ENCODE results near the gene LTO1. TPM values are rescaled to one million over a fixed set of nuclear protein-coding genes. Genes with fewer than 3 reads are reported as not detected.
A peak's percentile ranks its signal among the peaks of the same experiment; 100 is the strongest.

LTO1 gene
- total RNA-seq, 1 donor from 2014 or later, result 20.0 TPM

DNA sequence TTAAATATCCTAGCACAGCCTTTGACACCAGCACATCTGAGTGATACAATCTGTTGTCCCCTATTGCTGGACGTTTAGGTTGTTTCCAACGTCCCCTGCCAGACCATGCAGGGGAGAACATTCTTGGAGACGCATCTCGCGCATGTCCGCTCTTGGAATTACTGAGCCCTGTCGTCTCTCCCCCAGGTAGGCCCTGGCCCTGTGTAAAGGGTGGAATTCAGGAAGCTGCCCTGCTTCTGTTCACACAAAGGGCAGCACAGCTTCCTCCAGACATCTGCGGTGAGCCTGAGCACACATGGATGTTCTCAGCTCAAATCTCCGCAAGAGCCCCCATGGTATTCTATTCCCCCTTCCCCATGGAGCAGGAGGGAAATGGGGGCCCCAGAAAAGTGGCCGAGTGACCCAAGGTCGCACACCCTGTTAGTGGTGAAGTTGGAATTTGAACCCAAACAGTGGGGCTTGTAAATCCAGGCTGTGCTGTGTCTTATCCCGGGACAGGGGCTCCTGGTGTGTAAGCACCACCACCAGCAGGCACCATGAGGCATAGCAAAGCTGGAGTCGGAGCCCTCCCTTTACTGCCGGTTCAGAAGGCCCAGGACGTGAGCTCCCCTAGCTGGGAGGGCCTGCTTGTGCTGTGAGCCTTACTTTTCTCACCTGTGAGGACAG is 33.7 kb upstream of the LTO1 start:
- DNase-seq (ENCODE audit: low read depth) (no peak), FAIRE-seq (no peak)
- H3K79me2 ChIP-seq (ENCODE audit: insufficient read depth, low read length), result no peaks in the 10 kb centered on the region
- Mint-ChIP-seq H3K4me3 (ENCODE audit: unreplicated experiment) (no peak overlapping the region), H3K4me1 (ENCODE audit: low read depth, unreplicated experiment) (no peaks in the 10 kb centered on the region), H3K9me3 (ENCODE audit: unreplicated experiment) (no peaks in the 10 kb centered on the region), H3K36me3 (ENCODE audit: low read depth, unreplicated experiment) (no peaks in the 10 kb centered on the region), H3K27ac (ENCODE audit: unreplicated experiment) (peak overlapping the region; percentile 24), H3K27me3 (ENCODE audit: low read depth, unreplicated experiment) (peaks cover 52% of the 10 kb centered on the region)
- H4K20me1 ChIP-seq (ENCODE audit: insufficient read depth, low read length), result no peaks in the 10 kb centered on the region
- H3K9ac ChIP-seq (ENCODE audit: low read length), result no peak overlapping the region
- no peak overlapping the region for H3K4me3 ChIP-seq (ENCODE audit: insufficient read depth, low read depth, low read length)
- H3K4me2 ChIP-seq (ENCODE audit: low read length), result no peak overlapping the region
- H3K27me3 ChIP-seq (ENCODE audit: insufficient read depth, low read length), result peaks cover 35% of the 10 kb centered on the region
- TF ChIP-seq EZH2 (IDR thresholded peaks at IDR 0.05; ENCODE audit: insufficient read depth, low read length), result no peak
- TF ChIP-seq, protein P1, sequence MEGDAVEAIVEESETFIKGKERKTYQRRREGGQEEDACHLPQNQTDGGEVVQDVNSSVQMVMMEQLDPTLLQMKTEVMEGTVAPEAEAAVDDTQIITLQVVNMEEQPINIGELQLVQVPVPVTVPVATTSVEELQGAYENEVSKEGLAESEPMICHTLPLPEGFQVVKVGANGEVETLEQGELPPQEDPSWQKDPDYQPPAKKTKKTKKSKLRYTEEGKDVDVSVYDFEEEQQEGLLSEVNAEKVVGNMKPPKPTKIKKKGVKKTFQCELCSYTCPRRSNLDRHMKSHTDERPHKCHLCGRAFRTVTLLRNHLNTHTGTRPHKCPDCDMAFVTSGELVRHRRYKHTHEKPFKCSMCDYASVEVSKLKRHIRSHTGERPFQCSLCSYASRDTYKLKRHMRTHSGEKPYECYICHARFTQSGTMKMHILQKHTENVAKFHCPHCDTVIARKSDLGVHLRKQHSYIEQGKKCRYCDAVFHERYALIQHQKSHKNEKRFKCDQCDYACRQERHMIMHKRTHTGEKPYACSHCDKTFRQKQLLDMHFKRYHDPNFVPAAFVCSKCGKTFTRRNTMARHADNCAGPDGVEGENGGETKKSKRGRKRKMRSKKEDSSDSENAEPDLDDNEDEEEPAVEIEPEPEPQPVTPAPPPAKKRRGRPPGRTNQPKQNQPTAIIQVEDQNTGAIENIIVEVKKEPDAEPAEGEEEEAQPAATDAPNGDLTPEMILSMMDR (IDR thresholded peaks at IDR 0.05; ENCODE audit: insufficient read depth, low read depth, low read length), result no peak
- no peaks in the 10 kb centered on the region for H3K9me3 ChIP-seq (ENCODE audit: insufficient read depth, low read depth, low read length)
- H3K27ac ChIP-seq (ENCODE audit: low read depth, low read length), result no peak overlapping the region
- H2AFZ ChIP-seq (ENCODE audit: low read depth, low read length), result no peak overlapping the region
- no peaks in the 10 kb centered on the region for H3K4me1 ChIP-seq (ENCODE audit: insufficient read depth, low read length)
- H3K36me3 ChIP-seq (ENCODE audit: insufficient read depth, low read length), result no peaks in the 10 kb centered on the region

DNA sequence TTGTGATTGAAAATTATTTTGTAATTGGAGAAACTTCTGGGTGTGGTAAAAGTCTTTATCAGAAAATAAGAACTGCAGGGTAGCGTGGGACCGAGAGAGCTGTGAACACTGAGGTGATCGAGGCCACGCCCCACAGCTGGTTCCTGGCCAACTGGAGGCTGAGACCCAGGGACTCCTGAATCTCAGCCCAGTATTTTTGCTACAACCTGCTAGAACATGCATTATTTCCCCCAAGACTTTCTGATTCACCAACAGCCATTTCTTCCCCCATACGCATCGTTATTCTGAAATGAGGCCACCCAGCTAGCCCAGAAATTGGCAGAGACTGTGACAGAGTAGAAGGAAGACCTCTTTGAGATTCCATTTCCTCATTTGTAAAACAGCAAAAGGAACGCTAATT is 32.0 kb upstream of the LTO1 start:
- H2AFZ ChIP-seq (ENCODE audit: low read depth, low read length), result no peak overlapping the region
- no peaks in the 10 kb centered on the region for H3K4me1 ChIP-seq (ENCODE audit: insufficient read depth, low read length)
- H3K27me3 ChIP-seq (ENCODE audit: insufficient read depth, low read length), result peaks cover 48% of the 10 kb centered on the region
- no peaks in the 10 kb centered on the region for H3K79me2 ChIP-seq (ENCODE audit: insufficient read depth, low read length)
- no peaks in the 10 kb centered on the region for H3K36me3 ChIP-seq (ENCODE audit: insufficient read depth, low read length)
- FAIRE-seq (no peak), DNase-seq (ENCODE audit: low read depth) (no peak)
- no peak overlapping the region for H3K4me3 Mint-ChIP-seq (ENCODE audit: unreplicated experiment)
- no peak overlapping the region for H3K27ac ChIP-seq (ENCODE audit: low read depth, low read length)
- H3K36me3 Mint-ChIP-seq (ENCODE audit: low read depth, unreplicated experiment), result no peaks in the 10 kb centered on the region
- H3K4me2 ChIP-seq (ENCODE audit: low read length), result no peak overlapping the region
- no peak overlapping the region for H3K9ac ChIP-seq (ENCODE audit: low read length)
- no peaks in the 10 kb centered on the region for H3K9me3 Mint-ChIP-seq (ENCODE audit: unreplicated experiment)
- H4K20me1 ChIP-seq (ENCODE audit: insufficient read depth, low read length), result no peaks in the 10 kb centered on the region
- H3K4me3 ChIP-seq (ENCODE audit: insufficient read depth, low read depth, low read length), result no peak overlapping the region
- H3K4me1 Mint-ChIP-seq (ENCODE audit: low read depth, unreplicated experiment), result peaks cover 2% of the 10 kb centered on the region
- no peak overlapping the region for H3K27ac Mint-ChIP-seq (ENCODE audit: unreplicated experiment)
- peaks cover 57% of the 10 kb centered on the region for H3K27me3 Mint-ChIP-seq (ENCODE audit: low read depth, unreplicated experiment)
- no peaks in the 10 kb centered on the region for H3K9me3 ChIP-seq (ENCODE audit: insufficient read depth, low read depth, low read length)
- TF ChIP-seq, protein P1 (IDR thresholded peaks at IDR 0.05; ENCODE audit: insufficient read depth, low read depth, low read length), result no peak
- TF ChIP-seq EZH2 (IDR thresholded peaks at IDR 0.05; ENCODE audit: insufficient read depth, low read length), result no peak
